Neural cell (in vitro differentiated cells): Measurements from ENCODE around the gene QKI. TPM values are rescaled to one million over a fixed set of nuclear protein-coding genes. Genes with fewer than 3 reads are reported as not detected.

Source experiments
- H2AFZ ChIP-seq: fragments of 200-600, 300-800 bp; sonication (generic), shearing (Covaris generic); 2 replicates; pipeline ENCODE4 v1.6.0; 2014; ENCODE audit warnings: low read depth, mild to moderate bottlenecking, antibody characterized with exemption, low read length, moderate library complexity
- H3F3A ChIP-seq: fragments of 200-600 bp; shearing (Covaris generic); 2 replicates; pipeline ENCODE4 v1.6.1; 2016; ENCODE audit warnings: mild to moderate bottlenecking, moderate library complexity, mixed read lengths, antibody characterized with exemption, low read length; ENCODE audit not compliant: insufficient read depth, poor library complexity, severe bottlenecking
- H3K27ac ChIP-seq: fragments of 200-600, 300-800 bp; sonication (generic), shearing (Covaris generic); 2 replicates; pipeline ENCODE4 v1.5.1; 2014; ENCODE audit warnings: mild to moderate bottlenecking, low read length, moderate library complexity
- H3K27me3 ChIP-seq: fragments of 300-800, 200-600 bp; sonication (generic), shearing (Covaris generic); 2 replicates; pipeline ENCODE4 v1.6.0; 2014; ENCODE audit warnings: mild to moderate bottlenecking, low read depth, low read length, moderate library complexity; ENCODE audit not compliant: insufficient read depth
- H3K36me3 ChIP-seq: fragments of 300-800, 200-600 bp; sonication (generic), shearing (Covaris generic); 2 replicates; pipeline ENCODE4 v1.5.1; 2014; ENCODE audit warnings: mild to moderate bottlenecking, antibody characterized with exemption, low read length, moderate library complexity; ENCODE audit not compliant: insufficient read depth
- H3K4me2 ChIP-seq: fragments of 300-800, 200-600 bp; sonication (generic), shearing (Covaris generic); 2 replicates; pipeline ENCODE4 v1.6.0; 2014; ENCODE audit warnings: mild to moderate bottlenecking, low read length
- H3K4me3 ChIP-seq: fragments of 300-800, 200-600 bp; sonication (generic), shearing (Covaris generic); 2 replicates; pipeline ENCODE4 v1.5.1; 2014; ENCODE audit warnings: mild to moderate bottlenecking, low read length, moderate library complexity
- H3K79me2 ChIP-seq: fragments of 200-600 bp; shearing (Covaris generic); replicated peaks from 2 replicates; pipeline ENCODE4 v1.6.0; 2014; ENCODE audit warnings: mild to moderate bottlenecking, low read length, moderate library complexity; ENCODE audit not compliant: insufficient read depth
- H3K9ac ChIP-seq: fragments of 300-800, 200-600 bp; sonication (generic), shearing (Covaris generic); 2 replicates; pipeline ENCODE4 v1.6.1; 2016; ENCODE audit warnings: mild to moderate bottlenecking, low read length, mixed read lengths
- H3K9me2 ChIP-seq: fragments of 200-600 bp; shearing (Covaris generic); 2 replicates; pipeline ENCODE4 v1.6.1; 2016; ENCODE audit warnings: mild to moderate bottlenecking, low read length, mixed read lengths; ENCODE audit not compliant: insufficient read depth
- H3K9me3 ChIP-seq: fragments of 200-600, 300-800 bp; sonication (generic), shearing (Covaris generic); 2 replicates; pipeline ENCODE4 v1.6.1; 2016; ENCODE audit warnings: mild to moderate bottlenecking, mixed run types, low read length, moderate library complexity, mixed read lengths
- H4K20me1 ChIP-seq: fragments of 200-600 bp; shearing (Covaris generic); 2 replicates; pipeline ENCODE4 v1.6.1; 2016; ENCODE audit warnings: mild to moderate bottlenecking, mixed run types; ENCODE audit not compliant: insufficient read depth
- CTCF ChIP-seq: fragments of 450-650 bp; IDR thresholded peaks from 2 replicates; pipeline ENCODE4 v1.5.1; 2014; ENCODE audit warnings: antibody characterized with exemption, mild to moderate bottlenecking, moderate library complexity; ENCODE audit not compliant: poor library complexity, severe bottlenecking
- EP300 ChIP-seq: fragments of 450-650 bp; conservative IDR thresholded peaks from 2 replicates; pipeline ENCODE4 v1.6.1; 2014; ENCODE audit warnings: antibody characterized with exemption, mild to moderate bottlenecking, moderate library complexity; ENCODE audit not compliant: poor library complexity, severe bottlenecking
- EZH2 ChIP-seq: fragments of 200-600, 300-800 bp; shearing (Covaris generic), sonication (generic); IDR thresholded peaks from 2 replicates; pipeline ENCODE4 v1.6.1; 2014; ENCODE audit warnings: antibody characterized with exemption, low read length, borderline replicate concordance, mild to moderate bottlenecking; ENCODE audit not compliant: insufficient read depth, poor library complexity, severe bottlenecking
- MXI1 ChIP-seq: fragments of 450-650 bp; conservative IDR thresholded peaks from 2 replicates; pipeline ENCODE4 v1.6.1; 2014; ENCODE audit warnings: antibody characterized with exemption, mild to moderate bottlenecking; ENCODE audit not compliant: poor library complexity, severe bottlenecking
- POLR2AphosphoS5 ChIP-seq: IDR thresholded peaks from 2 replicates; pipeline ENCODE4 v1.6.1; 2012
- RAD21 ChIP-seq: fragments of 450-650 bp; conservative IDR thresholded peaks from 2 replicates; pipeline ENCODE4 v1.6.1; 2014; ENCODE audit warnings: antibody characterized with exemption, mild to moderate bottlenecking, moderate library complexity
- REST ChIP-seq: IDR thresholded peaks from 2 replicates; pipeline ENCODE4 v1.6.1; 2012; ENCODE audit warnings: borderline replicate concordance
- SMC3 ChIP-seq: fragments of 450-650 bp; conservative IDR thresholded peaks from 2 replicates; pipeline ENCODE4 v1.6.1; 2014; ENCODE audit warnings: antibody characterized with exemption, mild to moderate bottlenecking, moderate library complexity; ENCODE audit not compliant: poor library complexity
- TAF1 ChIP-seq: IDR thresholded peaks from 2 replicates; pipeline ENCODE4 v1.6.1; 2012; ENCODE audit warnings: low read depth
- polyA plus RNA-seq: library from polyadenylated mRNA; depleted of rRNA; stranded (reverse); fragments of >200 nt; gene quantifications from 2 replicates; pipeline ENCODE4 v1.2.3, GENCODE V29; 2014

The QKI gene
- polyA plus RNA-seq, 1 donor from 2014 or later = 39.0 TPM

GRCh38 chr6:163390770-163391169, 23.7 kb upstream of the QKI start:
- H3K9ac ChIP-seq = no peak overlapping the region
- no peak for TF ChIP-seq TAF1
- TF ChIP-seq EP300 = no peak
- TF ChIP-seq POLR2AphosphoS5 = no peak
- no peak for TF ChIP-seq REST
- TF ChIP-seq SMC3 = no peak
- no peak for TF ChIP-seq EZH2
- no peak overlapping the region for H3K4me2 ChIP-seq
- no peaks in the 10 kb centered on the region for H3F3A ChIP-seq
- H3K4me3 ChIP-seq = no peak overlapping the region
- no peaks in the 10 kb centered on the region for H3K36me3 ChIP-seq
- no peaks in the 10 kb centered on the region for H3K79me2 ChIP-seq
- no peak overlapping the region for H2AFZ ChIP-seq
- no peak overlapping the region for H3K27ac ChIP-seq
- no peaks in the 10 kb centered on the region for H3K9me2 ChIP-seq
- H3K27me3 ChIP-seq = no peaks in the 10 kb centered on the region
- H3K9me3 ChIP-seq = no peaks in the 10 kb centered on the region
- H4K20me1 ChIP-seq = no peaks in the 10 kb centered on the region

DNA sequence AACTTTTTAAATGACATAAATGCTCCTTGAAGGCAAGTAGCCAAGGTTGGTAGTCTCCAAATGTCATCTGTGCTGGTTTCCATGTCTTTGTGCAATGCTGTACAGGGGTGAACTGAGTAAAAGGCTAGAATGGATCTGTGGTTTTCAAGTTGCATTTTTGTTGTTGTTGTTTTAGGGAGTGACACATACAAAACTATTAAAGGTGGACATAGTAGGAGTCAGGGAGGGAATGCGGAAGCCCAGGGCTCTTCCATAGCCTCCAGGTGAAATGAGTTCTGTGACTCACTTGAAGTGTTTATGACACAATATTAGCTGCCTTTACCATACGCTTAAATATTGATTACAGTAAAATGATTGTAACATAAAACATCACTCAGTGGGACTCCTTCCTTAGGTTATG, 22.5 kb upstream of the QKI start:
- no peak for TF ChIP-seq POLR2AphosphoS5
- TF ChIP-seq EZH2 = no peak
- no peak for TF ChIP-seq CTCF
- no peak for TF ChIP-seq EP300
- no peak for TF ChIP-seq MXI1
- no peak for TF ChIP-seq REST
- TF ChIP-seq SMC3 = no peak
- TF ChIP-seq RAD21 = no peak
- TF ChIP-seq TAF1 = no peak
- Histone ChIP-seq H3K36me3 (no peaks in the 10 kb centered on the region), H3K27ac (no peak overlapping the region), H4K20me1 (no peaks in the 10 kb centered on the region), H3K4me2 (no peak overlapping the region), H3K9me2 (no peaks in the 10 kb centered on the region), H3F3A (no peaks in the 10 kb centered on the region), H3K9me3 (no peaks in the 10 kb centered on the region), H2AFZ (no peak overlapping the region), H3K9ac (no peak overlapping the region), H3K27me3 (no peaks in the 10 kb centered on the region), H3K4me3 (no peak overlapping the region), H3K79me2 (no peaks in the 10 kb centered on the region)
